H9 (cell line): ENCODE measurements around the gene TGFA. TPM values are rescaled to one million over a fixed set of nuclear protein-coding genes. Genes with fewer than 3 reads are reported as not detected.

Experiments
- DNase-seq: peaks from one replicate; pipeline ENCODE4 v3.0.0-alpha.2; 2017
- H2AFZ ChIP-seq: one replicate; pipeline ENCODE4 v1.6.1; 2013; ENCODE audit warnings: mild to moderate bottlenecking, low read length, control low read depth, moderate library complexity
- H2AK5ac ChIP-seq: 2 replicates; pipeline ENCODE4 v1.6.1; 2013; ENCODE audit warnings: low read length, control low read depth, mixed read lengths; ENCODE audit not compliant: insufficient read length
- H2BK120ac ChIP-seq: one replicate; pipeline ENCODE4 v1.6.1; 2013; ENCODE audit warnings: low read depth, mild to moderate bottlenecking, low read length, control low read depth, inconsistent platforms; ENCODE audit not compliant: poor library complexity, severe bottlenecking
- H2BK12ac ChIP-seq: 2 replicates; pipeline ENCODE4 v1.6.1; 2013; ENCODE audit warnings: low read length, control low read depth, mixed read lengths, low read depth; ENCODE audit not compliant: insufficient read length
- H2BK15ac ChIP-seq: 2 replicates; pipeline ENCODE4 v1.6.1; 2013; ENCODE audit warnings: low read depth, low read length, control low read depth
- H2BK20ac ChIP-seq: one replicate; pipeline ENCODE4 v1.6.1; 2013; ENCODE audit warnings: low read depth, mild to moderate bottlenecking, low read length, control low read depth, inconsistent platforms; ENCODE audit not compliant: poor library complexity, severe bottlenecking
- H2BK5ac ChIP-seq: 2 replicates; pipeline ENCODE4 v1.6.1; 2013; ENCODE audit warnings: low read length, control low read depth, mixed read lengths; ENCODE audit not compliant: insufficient read length
- H3K14ac ChIP-seq: 2 replicates; pipeline ENCODE4 v1.6.1; 2013; ENCODE audit warnings: low read length, control low read depth; ENCODE audit not compliant: insufficient read depth
- H3K18ac ChIP-seq: 2 replicates; pipeline ENCODE4 v1.6.1; 2013; ENCODE audit warnings: low read depth, mild to moderate bottlenecking, mixed read lengths, low read length, control low read depth; ENCODE audit not compliant: insufficient read length
- H3K23ac ChIP-seq: 2 replicates; pipeline ENCODE4 v1.6.1; 2013; ENCODE audit warnings: low read length, control low read depth, mixed read lengths, low read depth; ENCODE audit not compliant: insufficient read length
- H3K23me2 ChIP-seq: 2 replicates; pipeline ENCODE4 v1.6.1; 2013; ENCODE audit warnings: low read depth, mild to moderate bottlenecking, mixed read lengths, low read length, control low read depth; ENCODE audit not compliant: insufficient read length, poor library complexity, severe bottlenecking
- H3K27ac ChIP-seq: 2 replicates; pipeline ENCODE4 v1.5.1; 2013; ENCODE audit warnings: low read length, control low read depth, mixed read lengths, low read depth; ENCODE audit not compliant: insufficient read length
- H3K27me3 ChIP-seq: 2 replicates; pipeline ENCODE4 v1.6.1; 2013; ENCODE audit warnings: low read length, control low read depth, inconsistent platforms; ENCODE audit not compliant: insufficient read depth
- H3K4ac ChIP-seq: 2 replicates; pipeline ENCODE4 v1.6.1; 2013; ENCODE audit warnings: low read depth, mild to moderate bottlenecking, control low read depth, inconsistent platforms, low read length, moderate library complexity
- H3K4me1 ChIP-seq: 2 replicates; pipeline ENCODE4 v1.6.1; 2013; ENCODE audit warnings: low read length, control low read depth, inconsistent platforms; ENCODE audit not compliant: insufficient read depth
- H3K4me2 ChIP-seq: 2 replicates; pipeline ENCODE4 v1.6.1; 2013; ENCODE audit warnings: low read length, control low read depth, mixed read lengths; ENCODE audit not compliant: insufficient read length, insufficient read depth
- H3K56ac ChIP-seq: 2 replicates; pipeline ENCODE4 v1.6.1; 2013; ENCODE audit warnings: low read depth, mild to moderate bottlenecking, mixed read lengths, low read length, control low read depth; ENCODE audit not compliant: insufficient read length
- H3K79me1 ChIP-seq: 2 replicates; pipeline ENCODE4 v1.6.1; 2013; ENCODE audit warnings: low read depth, mild to moderate bottlenecking, moderate library complexity, low read length, control low read depth, inconsistent platforms; ENCODE audit not compliant: insufficient read depth, poor library complexity, severe bottlenecking
- H3K79me2 ChIP-seq: 2 replicates; pipeline ENCODE4 v1.6.1; 2013; ENCODE audit warnings: low read length, control low read depth, inconsistent platforms; ENCODE audit not compliant: insufficient read depth
- H3K9ac ChIP-seq: 2 replicates; pipeline ENCODE4 v1.6.1; 2013; ENCODE audit warnings: low read length, control low read depth, mixed read lengths; ENCODE audit not compliant: insufficient read length; ENCODE audit errors: extremely low read depth
- H3K9me3 ChIP-seq: one replicate; pipeline ENCODE4 v1.6.1; 2013; ENCODE audit warnings: low read depth, low read length, inconsistent platforms; ENCODE audit not compliant: control insufficient read depth
- H3T11ph ChIP-seq: one replicate; pipeline ENCODE4 v1.6.1; 2013; ENCODE audit warnings: mild to moderate bottlenecking, low read length, control low read depth, inconsistent platforms
- H4K20me1 ChIP-seq: one replicate; pipeline ENCODE4 v1.6.1; 2013; ENCODE audit not compliant: control insufficient read depth, insufficient read length, insufficient read depth
- H4K5ac ChIP-seq: 2 replicates; pipeline ENCODE4 v1.6.1; 2013; ENCODE audit warnings: low read depth, mild to moderate bottlenecking, mixed read lengths, low read length, control low read depth; ENCODE audit not compliant: insufficient read length
- H4K8ac ChIP-seq: replicated peaks from 2 replicates; pipeline ENCODE4 v1.6.1; 2013; ENCODE audit warnings: low read length, control low read depth, mixed read lengths, low read depth; ENCODE audit not compliant: insufficient read length
- H4K91ac ChIP-seq: 2 replicates; pipeline ENCODE4 v1.6.1; 2013; ENCODE audit warnings: low read depth, mild to moderate bottlenecking, moderate library complexity, mixed read lengths, low read length, control low read depth; ENCODE audit not compliant: insufficient read length
- H3K27ac Mint-ChIP-seq, 3 experiments: 2 replicates in 2 of 3; 3 replicates in 1 of 3; pipeline ENCODE4 v1.8.0; 2020 to 2021; ENCODE audit warnings: mixed read lengths in 3 of 3, mild to moderate bottlenecking in 1 of 3, moderate library complexity in 1 of 3
- H3K27me3 Mint-ChIP-seq: 2 replicates; pipeline ENCODE4 v1.8.0; 2021; ENCODE audit warnings: low read depth, mild to moderate bottlenecking, moderate library complexity, mixed read lengths
- H3K36me3 Mint-ChIP-seq, 3 experiments: 2 replicates in 2 of 3; 3 replicates in 1 of 3; pipeline ENCODE4 v1.8.0; 2020 to 2021; ENCODE audit warnings: low read depth in 3 of 3, mixed read lengths in 3 of 3; ENCODE audit not compliant: insufficient read depth in 1 of 3
- H3K4me1 Mint-ChIP-seq, 2 experiments: 2 replicates each; pipeline ENCODE4 v1.8.0; 2020; ENCODE audit warnings: mixed read lengths in 2 of 2
- H3K4me3 Mint-ChIP-seq, 2 experiments: 2 replicates in 1 of 2; 3 replicates in 1 of 2; pipeline ENCODE4 v1.8.0; 2020 to 2021; ENCODE audit warnings: mild to moderate bottlenecking in 2 of 2, mixed read lengths in 2 of 2, moderate library complexity in 1 of 2
- H3K9me3 Mint-ChIP-seq, 2 experiments: 2 replicates in 1 of 2; 3 replicates in 1 of 2; pipeline ENCODE4 v1.8.0; 2020; ENCODE audit warnings: mild to moderate bottlenecking in 2 of 2, mixed read lengths in 2 of 2, moderate library complexity in 1 of 2
- WGBS: extraction: QIAGEN DNeasy Blood & Tissue Kit; methylation state at CpG from one replicate; pipeline ENCODE4 v1.1.7; 2013; ENCODE audit warnings: missing lambda C conversion rate, low lambda C conversion rate, mixed read lengths; ENCODE audit not compliant: insufficient read length; ENCODE audit errors: extremely low coverage; 5-methylcytosine and 5-hydroxymethylcytosine counted together
- total RNA-seq: library from RNA; stranded (reverse); gene quantifications from 2 replicates; pipeline ENCODE4 v1.2.1, GENCODE V29; 2021
- TF ChIP-seq, protein P1 (sequence below): fragments of 200-600 bp; sonication (generic); conservative IDR thresholded peaks from 3 replicates; pipeline ENCODE4 v1.8.0; 2021; ENCODE audit warnings: antibody characterized with exemption, mild to moderate bottlenecking

The TGFA gene
- total RNA-seq, 1 experiment from 2014 or later: 3.3 TPM

DNA sequence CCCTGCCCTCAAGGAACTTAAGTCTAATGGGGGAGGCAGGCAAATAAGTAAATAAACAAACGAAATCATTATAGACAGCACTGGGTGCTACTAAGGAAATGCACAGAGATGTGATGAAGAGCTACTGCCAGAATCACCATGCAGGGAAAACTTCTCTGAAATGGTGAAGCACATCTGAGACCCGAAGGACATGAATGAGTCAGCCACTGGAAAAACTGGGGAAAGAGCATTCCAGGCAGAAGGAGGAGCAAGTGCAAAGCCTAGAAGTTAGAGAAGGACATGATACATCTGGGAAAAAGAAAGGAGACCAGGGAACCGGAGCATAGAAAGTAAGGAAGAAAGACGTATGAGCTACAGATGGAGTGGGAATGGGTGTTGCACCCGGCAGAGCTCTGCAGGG is 56.8 kb downstream of the TGFA start:
- no peak overlapping the region for H3K27ac ChIP-seq
- no peak overlapping the region for H2AFZ ChIP-seq
- no peak overlapping the region for H2BK15ac ChIP-seq
- no CpG with 5 or more reads among the region's 5 CpGs for WGBS
- no peak overlapping the region for H3K18ac ChIP-seq
- no peak overlapping the region for H2BK120ac ChIP-seq
- H3K79me1 ChIP-seq: no peaks in the 10 kb centered on the region
- H3K27ac Mint-ChIP-seq: no peak overlapping the region
- no peak overlapping the region for H3K23ac ChIP-seq
- no peak for DNase-seq
- no peaks in the 10 kb centered on the region for H3K27me3 Mint-ChIP-seq
- no peak overlapping the region for H3K9ac ChIP-seq
- H3K9me3 Mint-ChIP-seq: no peaks in the 10 kb centered on the region
- no peaks in the 10 kb centered on the region for H3K27me3 ChIP-seq
- no peaks in the 10 kb centered on the region for H3K79me2 ChIP-seq
- TF ChIP-seq, protein P1, sequence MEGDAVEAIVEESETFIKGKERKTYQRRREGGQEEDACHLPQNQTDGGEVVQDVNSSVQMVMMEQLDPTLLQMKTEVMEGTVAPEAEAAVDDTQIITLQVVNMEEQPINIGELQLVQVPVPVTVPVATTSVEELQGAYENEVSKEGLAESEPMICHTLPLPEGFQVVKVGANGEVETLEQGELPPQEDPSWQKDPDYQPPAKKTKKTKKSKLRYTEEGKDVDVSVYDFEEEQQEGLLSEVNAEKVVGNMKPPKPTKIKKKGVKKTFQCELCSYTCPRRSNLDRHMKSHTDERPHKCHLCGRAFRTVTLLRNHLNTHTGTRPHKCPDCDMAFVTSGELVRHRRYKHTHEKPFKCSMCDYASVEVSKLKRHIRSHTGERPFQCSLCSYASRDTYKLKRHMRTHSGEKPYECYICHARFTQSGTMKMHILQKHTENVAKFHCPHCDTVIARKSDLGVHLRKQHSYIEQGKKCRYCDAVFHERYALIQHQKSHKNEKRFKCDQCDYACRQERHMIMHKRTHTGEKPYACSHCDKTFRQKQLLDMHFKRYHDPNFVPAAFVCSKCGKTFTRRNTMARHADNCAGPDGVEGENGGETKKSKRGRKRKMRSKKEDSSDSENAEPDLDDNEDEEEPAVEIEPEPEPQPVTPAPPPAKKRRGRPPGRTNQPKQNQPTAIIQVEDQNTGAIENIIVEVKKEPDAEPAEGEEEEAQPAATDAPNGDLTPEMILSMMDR: no peak
- H4K5ac ChIP-seq: no peak overlapping the region
- H3K4me3 Mint-ChIP-seq: no peak overlapping the region
- no peaks in the 10 kb centered on the region for H4K20me1 ChIP-seq
- H2BK12ac ChIP-seq: no peak overlapping the region
- H3K36me3 Mint-ChIP-seq: no peaks in the 10 kb centered on the region
- H3K56ac ChIP-seq: no peak overlapping the region
- H3K23me2 ChIP-seq: no peaks in the 10 kb centered on the region
- no peak overlapping the region for H4K8ac ChIP-seq
- H3T11ph ChIP-seq: no peak overlapping the region
- H3K14ac ChIP-seq: no peak overlapping the region
- no peak overlapping the region for H2BK20ac ChIP-seq
- H3K4me2 ChIP-seq: no peak overlapping the region
- H2BK5ac ChIP-seq: no peak overlapping the region
- peaks cover 14 to 15% of the 10 kb centered on the region in 2 experiments for H3K4me1 Mint-ChIP-seq
- no peaks in the 10 kb centered on the region for H3K9me3 ChIP-seq
- no peak overlapping the region for H2AK5ac ChIP-seq
- H4K91ac ChIP-seq: no peak overlapping the region
- no peak overlapping the region for H3K4ac ChIP-seq
- H3K4me1 ChIP-seq: peaks cover 2% of the 10 kb centered on the region; the same call in 1 of the 2 replicates
